Effector memory CD8-positive, alpha-beta T cell (primary cell): ENCODE measurements around the gene TMCO5A.
"Not testable (repeated sequence)": the region's sequence is repeated elsewhere in the genome, so short reads cannot be mapped to it uniquely, and the experiment has no call there.

Experiments used
- ATAC-seq: fragments of 150-1000 bp; cut with Tn5 transposase; replicated peaks from 2 replicates; pipeline ENCODE4 v1.10.0; 2021; ENCODE audit warnings: mild to moderate bottlenecking, moderate library complexity
- DNase-seq, 3 experiments: peaks; one replicate each; pipeline ENCODE4 v3.0.0; 2021
- H3K27ac Mint-ChIP-seq, 2 donors: one replicate each; pipeline ENCODE4 v1.8.0; 2022; ENCODE audit warnings: mild to moderate bottlenecking in 2 of 2, mixed read lengths in 2 of 2, moderate library complexity in 2 of 2
- H3K27me3 Mint-ChIP-seq, 2 donors: one replicate each; pipeline ENCODE4 v1.8.0; 2022; ENCODE audit warnings: mixed read lengths in 2 of 2
- H3K36me3 Mint-ChIP-seq: one replicate; pipeline ENCODE4 v1.8.0; 2022; ENCODE audit warnings: mild to moderate bottlenecking, moderate library complexity, mixed read lengths; ENCODE audit not compliant: insufficient read depth
- H3K4me1 Mint-ChIP-seq, 2 donors: one replicate each; pipeline ENCODE4 v1.8.0; 2022; ENCODE audit warnings: low read depth in 2 of 2, mixed read lengths in 2 of 2
- H3K4me3 Mint-ChIP-seq, 2 donors: one replicate each; pipeline ENCODE4 v1.8.0; 2022; ENCODE audit warnings: mild to moderate bottlenecking in 2 of 2, mixed read lengths in 2 of 2, moderate library complexity in 2 of 2
- H3K9me3 Mint-ChIP-seq, 2 donors: one replicate each; pipeline ENCODE4 v1.8.0; 2022; ENCODE audit warnings: mixed read lengths in 2 of 2

TMCO5A gene

DNA sequence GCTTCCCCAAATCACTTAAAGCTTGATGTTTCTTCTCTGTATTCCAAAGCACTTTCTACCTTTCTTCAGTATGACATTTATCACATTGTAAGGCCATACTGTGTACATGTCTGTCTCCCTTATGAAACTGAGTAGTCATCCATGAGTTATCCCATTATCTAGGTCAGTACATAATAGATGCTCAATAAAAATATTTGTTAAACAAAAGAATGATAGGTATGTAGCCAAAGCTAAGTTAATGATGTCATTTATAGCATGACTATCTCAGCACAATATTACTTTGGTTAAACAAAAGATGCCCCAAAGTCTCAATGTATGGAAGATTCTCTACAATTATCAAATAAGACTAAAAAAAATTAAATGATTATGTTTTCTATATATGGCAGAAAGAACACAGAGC lies 3.1 kb upstream of the TMCO5A start:
- no peak for ATAC-seq
- Mint-ChIP-seq H3K4me1 (no peaks in the 10 kb centered on the region), H3K4me3 (no peak overlapping the region), H3K27me3 (peaks cover 0 to 21% of the 10 kb centered on the region in 2 donors), H3K36me3 (no peaks in the 10 kb centered on the region), H3K27ac (no peak overlapping the region), H3K9me3 (no peaks in the 10 kb centered on the region)
- DNase-seq = no peak

DNA sequence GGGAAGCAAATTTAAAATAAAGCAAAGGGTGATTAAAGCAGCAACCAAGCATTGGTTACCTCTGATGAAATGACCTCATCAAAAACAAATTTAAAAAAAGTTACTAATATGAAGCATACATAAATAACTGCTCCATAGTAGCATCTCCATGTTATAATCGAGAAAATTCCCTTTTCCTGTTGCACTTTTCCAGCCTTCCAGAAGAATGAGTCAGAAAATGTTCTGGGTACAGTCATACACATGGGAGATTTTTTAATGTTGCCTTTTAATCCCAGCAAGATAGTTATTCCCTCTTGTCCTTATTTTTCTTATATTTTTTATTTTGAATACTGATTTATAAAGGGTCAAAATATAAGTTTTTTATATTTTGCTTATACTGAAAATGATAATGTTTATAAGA lies 2.6 kb upstream of the TMCO5A start:
- Mint-ChIP-seq H3K4me3 (no peak overlapping the region), H3K4me1 (no peaks in the 10 kb centered on the region), H3K36me3 (no peaks in the 10 kb centered on the region), H3K9me3 (no peaks in the 10 kb centered on the region), H3K27me3 (peaks cover 0 to 21% of the 10 kb centered on the region in 2 donors), H3K27ac (no peak overlapping the region)
- no peak for ATAC-seq
- no peak for DNase-seq

DNA sequence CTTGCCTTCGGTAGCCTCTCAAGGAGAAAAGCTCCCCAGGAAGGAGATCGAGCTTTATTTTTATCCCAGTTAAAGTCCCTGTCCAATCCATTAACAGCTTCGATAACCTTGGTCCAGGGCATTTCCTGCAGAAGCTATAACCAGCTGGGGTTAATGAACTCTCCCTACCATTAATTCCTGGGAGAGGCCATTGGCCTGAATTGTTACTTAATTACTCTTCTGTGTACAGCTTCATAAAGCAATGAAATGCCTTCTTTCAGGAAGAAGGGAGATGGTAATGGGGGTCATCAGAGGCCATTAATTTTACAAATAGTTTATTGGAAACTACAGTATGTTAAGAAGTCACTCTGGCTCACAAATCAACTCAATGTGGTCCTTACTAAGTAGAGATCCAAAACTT lies 1.9 kb upstream of the TMCO5A start:
- ATAC-seq = no peak
- H3K36me3 Mint-ChIP-seq = no peaks in the 10 kb centered on the region
- H3K27ac Mint-ChIP-seq = no peak overlapping the region
- H3K27me3 Mint-ChIP-seq = peaks cover 0 to 21% of the 10 kb centered on the region in 2 donors
- H3K9me3 Mint-ChIP-seq = no peaks in the 10 kb centered on the region
- H3K4me3 Mint-ChIP-seq = no peak overlapping the region
- H3K4me1 Mint-ChIP-seq = no peaks in the 10 kb centered on the region
- DNase-seq = no peak

DNA sequence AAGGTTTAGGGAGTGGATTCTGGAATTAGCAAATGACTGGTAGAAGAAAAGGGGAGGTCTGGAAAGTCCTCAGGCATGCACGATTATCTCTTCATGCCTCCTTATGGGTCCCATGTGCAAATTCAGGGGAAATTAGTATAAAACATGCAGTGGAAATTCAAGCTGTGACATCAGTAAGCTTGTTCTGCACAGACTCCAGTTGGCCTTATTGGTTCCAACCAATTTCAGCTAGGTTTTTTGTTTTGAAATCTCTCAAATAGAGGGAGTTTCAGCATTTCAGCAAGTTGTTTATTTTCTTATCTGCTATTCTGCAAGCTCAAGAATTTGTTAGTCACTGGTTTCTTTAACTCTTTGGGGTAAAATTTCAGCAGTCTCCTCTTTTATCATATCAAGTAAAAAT lies 774 bp upstream of the TMCO5A start:
- Mint-ChIP-seq H3K27ac (no peak overlapping the region), H3K36me3 (no peaks in the 10 kb centered on the region), H3K27me3 (peaks cover 0 to 21% of the 10 kb centered on the region in 2 donors), H3K9me3 (no peaks in the 10 kb centered on the region), H3K4me3 (no peak overlapping the region), H3K4me1 (no peaks in the 10 kb centered on the region)
- no peak for DNase-seq
- no peak for ATAC-seq

DNA sequence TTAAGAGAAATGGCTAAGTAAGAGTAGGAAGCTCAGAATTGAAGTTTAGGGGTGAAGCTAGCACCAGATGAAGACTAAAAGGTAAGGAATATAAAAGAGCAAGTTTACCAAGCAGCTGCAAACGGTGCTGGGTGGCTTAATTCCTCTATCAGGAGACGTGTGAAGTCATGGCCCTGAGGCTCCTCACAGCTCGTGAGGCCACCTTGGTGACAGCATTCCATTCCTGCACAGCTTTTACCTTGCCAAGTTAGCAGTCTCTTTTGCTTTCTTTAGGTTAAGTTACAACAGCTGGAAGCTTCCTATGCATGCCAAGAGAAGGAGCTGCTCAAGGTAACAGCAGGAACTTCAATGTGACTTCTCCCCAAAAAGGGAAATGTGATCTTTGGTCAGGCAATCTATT lies 6.4 kb downstream of the TMCO5A start:
- ATAC-seq = no peak
- H3K27me3 Mint-ChIP-seq = peaks cover 0 to 16% of the 10 kb centered on the region in 2 donors
- no peaks in the 10 kb centered on the region for H3K4me1 Mint-ChIP-seq
- H3K4me3 Mint-ChIP-seq = no peak overlapping the region
- no peaks in the 10 kb centered on the region for H3K9me3 Mint-ChIP-seq
- no peaks in the 10 kb centered on the region for H3K36me3 Mint-ChIP-seq
- H3K27ac Mint-ChIP-seq = no peak overlapping the region
- no peak for DNase-seq

DNA sequence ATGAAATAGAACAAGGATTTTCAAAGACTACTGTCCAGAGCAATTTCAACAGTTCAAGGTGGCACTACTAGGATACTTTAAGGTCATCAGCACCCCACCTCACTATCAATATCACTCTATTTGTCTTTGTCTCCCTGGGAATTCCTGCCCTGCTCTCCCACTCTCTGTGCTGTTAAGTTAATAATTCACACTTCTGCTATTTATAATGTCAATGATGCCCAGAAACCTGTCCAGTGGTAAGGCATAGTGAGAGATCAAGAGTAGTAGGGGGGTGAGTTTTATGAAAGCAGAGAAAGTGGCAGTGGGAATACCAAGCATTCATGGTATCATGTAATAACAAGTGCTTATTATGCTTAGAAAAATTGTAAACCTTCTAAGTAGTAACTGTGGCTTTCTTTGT lies 7.3 kb downstream of the TMCO5A start:
- DNase-seq (no peak), ATAC-seq (no peak)
- Mint-ChIP-seq H3K4me3 (no peak overlapping the region), H3K36me3 (no peaks in the 10 kb centered on the region), H3K4me1 (no peaks in the 10 kb centered on the region), H3K9me3 (no peaks in the 10 kb centered on the region), H3K27me3 (peaks cover 0 to 22% of the 10 kb centered on the region in 2 donors), H3K27ac (no peak overlapping the region)

DNA sequence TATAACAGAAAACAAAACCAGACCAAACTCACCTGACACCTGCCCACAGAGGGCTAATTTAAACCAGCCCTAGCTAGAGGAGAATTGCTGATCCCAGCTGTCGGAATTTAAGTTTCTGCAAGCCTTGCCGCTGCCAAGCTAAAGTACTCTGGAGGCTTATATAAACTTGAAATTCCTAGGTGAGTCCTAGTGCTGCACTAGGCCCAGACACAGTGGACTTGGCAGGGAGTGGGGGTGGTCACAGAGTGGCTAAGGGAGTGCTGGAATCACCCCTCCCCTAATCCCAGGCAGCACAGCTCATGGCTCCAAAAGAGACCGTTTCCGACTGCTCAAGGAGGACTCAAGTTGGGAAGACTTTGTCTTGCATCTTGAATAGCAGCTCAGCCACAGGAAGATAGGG lies 17.6 kb downstream of the TMCO5A start:
- Mint-ChIP-seq H3K4me1 (no peaks in the 10 kb centered on the region), H3K27me3 (peaks cover 28 to 54% of the 10 kb centered on the region in 2 donors), H3K9me3 (peaks cover 0 to 2% of the 10 kb centered on the region in 2 donors), H3K27ac (no peak overlapping the region), H3K36me3 (no peaks in the 10 kb centered on the region), H3K4me3 (no peak overlapping the region)
- DNase-seq (no peak), ATAC-seq (no peak)

DNA sequence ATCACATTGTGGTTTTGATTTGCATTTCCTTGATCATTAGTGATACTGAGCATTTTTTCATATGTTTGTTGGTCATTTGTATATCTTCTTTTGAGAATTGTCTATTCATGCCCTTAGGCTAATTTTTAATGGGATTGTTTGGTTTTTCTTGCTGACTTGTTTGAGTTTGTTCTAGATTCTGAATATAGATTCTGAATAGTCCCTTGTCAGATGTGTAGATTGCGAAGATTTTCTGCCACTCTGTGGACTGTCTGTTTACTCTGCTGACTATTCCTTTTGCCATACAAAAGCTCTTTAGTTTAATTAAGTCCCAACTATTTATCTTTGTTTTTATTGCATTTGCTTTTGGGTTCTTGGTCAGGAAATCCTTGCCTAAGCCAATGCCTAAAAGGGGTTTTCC lies 26.3 kb downstream of the TMCO5A start:
- not testable (repeated sequence) for H3K4me3 Mint-ChIP-seq, ATAC-seq, H3K36me3 Mint-ChIP-seq, H3K27ac Mint-ChIP-seq, H3K9me3 Mint-ChIP-seq, H3K4me1 Mint-ChIP-seq, DNase-seq
- peaks cover 22 to 30% of the 10 kb centered on the region in 2 donors for H3K27me3 Mint-ChIP-seq

DNA sequence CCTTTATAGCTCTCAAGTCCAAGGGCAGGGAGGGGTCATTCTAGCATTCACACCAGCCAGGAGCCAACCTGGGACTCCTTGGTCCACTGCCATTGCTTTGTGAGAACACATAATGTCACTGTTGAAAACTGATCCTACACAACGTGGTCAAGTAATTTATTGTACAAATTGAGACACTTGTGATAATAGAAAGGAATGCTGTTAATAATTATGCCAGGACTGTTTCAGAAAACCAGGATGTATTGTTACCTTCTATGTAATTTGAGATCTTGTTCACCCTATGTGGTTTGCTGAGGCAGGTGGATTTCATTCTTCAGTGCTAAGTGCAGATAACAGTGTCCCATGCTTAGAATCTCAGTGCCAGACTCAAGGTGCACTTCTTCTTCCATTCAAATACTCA lies 33.3 kb downstream of the TMCO5A start:
- no peak overlapping the region for H3K27ac Mint-ChIP-seq
- no peak for ATAC-seq

DNA sequence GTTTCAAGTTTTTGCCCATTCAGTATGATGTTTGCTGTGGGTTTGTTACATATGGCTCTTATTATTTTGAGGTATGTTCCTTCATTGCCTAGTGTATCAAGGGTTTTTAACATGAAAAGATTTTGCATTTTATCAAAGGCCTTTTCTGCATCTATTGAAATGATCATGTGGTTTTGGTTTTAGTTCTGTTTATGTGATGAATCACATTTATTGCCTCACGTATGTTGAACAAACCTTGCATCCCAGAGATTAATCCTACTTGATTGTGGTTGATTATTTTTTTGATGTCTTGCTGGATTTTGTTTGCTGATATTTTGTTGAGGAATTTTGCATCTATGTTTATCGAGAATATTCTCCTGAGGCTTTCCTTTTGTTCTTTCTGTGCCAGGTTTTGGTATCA lies 39.4 kb downstream of the TMCO5A start:
- Mint-ChIP-seq H3K36me3 (no peaks in the 10 kb centered on the region), H3K27me3 (peaks cover 28 to 32% of the 10 kb centered on the region in 2 donors), H3K4me3 (no peak overlapping the region), H3K9me3 (no peaks in the 10 kb centered on the region), H3K4me1 (no peaks in the 10 kb centered on the region), H3K27ac (no peak overlapping the region)
- no peak for ATAC-seq
- DNase-seq = no peak

More for the DNA sequence above, 33.3 kb downstream of the TMCO5A start:
- no peaks in the 10 kb centered on the region for H3K4me1 Mint-ChIP-seq
- H3K4me3 Mint-ChIP-seq = no peak overlapping the region
- no peaks in the 10 kb centered on the region for H3K36me3 Mint-ChIP-seq
- DNase-seq = no peak
- H3K27me3 Mint-ChIP-seq = peaks cover 24 to 32% of the 10 kb centered on the region in 2 donors
- no peaks in the 10 kb centered on the region for H3K9me3 Mint-ChIP-seq

DNA sequence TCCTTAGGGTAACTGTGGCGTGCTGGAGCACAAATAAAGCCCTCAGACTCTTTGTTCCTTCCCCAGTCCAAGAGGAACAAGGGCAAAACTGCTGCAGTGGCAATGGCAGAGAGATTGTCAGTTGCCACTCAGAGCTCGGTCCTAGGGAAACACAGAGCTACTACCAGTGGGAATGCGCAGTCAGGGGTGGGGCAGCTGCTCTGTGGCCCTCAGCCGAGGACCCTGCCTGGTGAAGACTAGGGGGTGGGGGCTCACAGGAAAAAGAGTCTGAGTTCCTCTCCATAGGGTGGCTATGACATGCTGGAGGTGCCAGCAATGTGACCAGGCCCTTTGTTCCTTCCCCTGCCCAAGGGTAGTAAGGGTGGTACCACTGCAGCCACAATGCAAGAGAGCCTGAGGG lies 43.8 kb downstream of the TMCO5A start:
- DNase-seq (no peak), ATAC-seq (no peak)
- peaks cover 33 to 40% of the 10 kb centered on the region in 2 donors for H3K27me3 Mint-ChIP-seq
- H3K4me1 Mint-ChIP-seq = no peaks in the 10 kb centered on the region
- no peak overlapping the region for H3K4me3 Mint-ChIP-seq
- H3K36me3 Mint-ChIP-seq = no peaks in the 10 kb centered on the region
- H3K27ac Mint-ChIP-seq = no peak overlapping the region
- no peaks in the 10 kb centered on the region for H3K9me3 Mint-ChIP-seq

DNA sequence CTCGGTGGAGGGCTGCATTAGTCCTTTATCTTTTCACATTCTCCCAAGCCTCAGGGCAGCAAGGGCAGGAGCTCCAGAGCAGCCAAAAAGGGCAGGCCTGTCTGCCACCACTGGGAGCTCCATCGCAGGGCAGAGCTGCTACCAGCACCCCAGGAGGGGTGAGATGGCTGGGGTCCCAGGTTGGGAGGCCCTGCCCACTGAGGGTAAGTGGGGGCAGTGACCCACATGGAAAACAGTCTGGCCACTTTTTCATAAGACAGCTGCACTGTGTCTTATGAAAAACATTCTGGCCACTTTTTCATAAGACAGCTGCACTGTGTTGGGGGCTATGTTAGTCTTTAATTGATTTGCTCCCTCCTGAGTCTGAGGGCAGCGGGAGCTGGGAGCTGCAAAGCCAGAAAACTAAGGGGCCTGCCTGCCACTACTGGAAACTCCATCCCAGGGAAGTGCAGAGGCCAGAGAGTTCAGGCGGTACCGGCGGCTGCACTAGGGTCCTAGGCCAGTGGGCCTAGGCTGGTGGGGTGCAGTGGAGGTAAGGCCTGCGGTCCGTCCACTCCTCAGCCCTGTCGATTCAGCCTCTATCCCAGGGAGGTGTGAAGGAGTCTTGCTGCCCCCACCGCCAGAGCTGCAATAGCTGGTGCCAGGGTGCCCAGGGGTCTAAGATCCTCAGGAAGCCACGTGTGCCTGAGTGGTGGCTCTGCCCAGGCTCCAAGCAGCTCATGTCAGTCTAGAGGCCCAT lies 45.4 kb downstream of the TMCO5A start:
- DNase-seq (no peak), ATAC-seq (no peak)
- Mint-ChIP-seq H3K36me3 (no peaks in the 10 kb centered on the region), H3K27me3 (peaks cover 33 to 40% of the 10 kb centered on the region in 2 donors), H3K4me3 (no peak overlapping the region), H3K4me1 (no peaks in the 10 kb centered on the region), H3K27ac (no peak overlapping the region), H3K9me3 (no peaks in the 10 kb centered on the region)

DNA sequence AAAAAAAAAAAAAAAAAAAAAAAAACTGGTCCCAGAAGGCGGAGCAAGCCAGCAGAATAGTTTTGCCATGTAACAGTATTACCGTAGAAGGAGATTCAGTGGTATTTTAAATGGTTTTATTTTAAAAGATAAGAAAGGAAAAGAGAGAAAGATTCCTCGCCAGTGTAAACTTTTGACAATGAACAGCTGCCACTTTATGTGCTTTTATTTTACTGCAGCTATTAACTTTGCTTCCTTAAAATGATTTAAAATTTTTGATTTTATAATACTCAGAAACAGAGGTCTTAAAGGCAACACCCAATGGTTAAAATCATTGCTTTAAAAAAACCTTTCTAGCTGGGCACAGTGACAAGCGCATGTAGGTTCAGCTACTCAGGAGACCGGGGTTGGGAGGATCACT lies 46.8 kb downstream of the TMCO5A start:
- no peak for DNase-seq
- Mint-ChIP-seq H3K4me1 (no peaks in the 10 kb centered on the region), H3K4me3 (no peak overlapping the region), H3K27me3 (peaks cover 25 to 34% of the 10 kb centered on the region in 2 donors), H3K27ac (no peak overlapping the region), H3K9me3 (no peaks in the 10 kb centered on the region), H3K36me3 (no peaks in the 10 kb centered on the region)
- ATAC-seq = no peak

DNA sequence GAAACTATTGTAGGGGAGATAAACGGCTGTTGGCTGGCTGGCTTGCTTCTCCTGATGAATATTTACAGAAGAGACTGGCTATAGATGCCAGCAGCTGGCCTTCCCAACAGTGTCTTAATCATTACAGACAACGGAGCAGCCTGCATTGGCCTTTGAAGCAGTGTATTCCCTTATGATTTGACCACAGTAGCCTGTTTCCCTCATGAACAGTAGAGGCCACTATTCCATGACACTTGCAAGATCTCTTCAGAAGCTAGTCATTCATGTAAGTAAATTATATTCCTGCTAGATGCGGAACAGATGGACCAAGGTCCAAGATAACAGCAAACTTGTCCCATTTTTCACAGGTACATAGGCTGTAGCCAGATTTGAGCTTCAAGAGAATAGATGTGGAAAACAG lies 47.3 kb downstream of the TMCO5A start:
- Mint-ChIP-seq H3K27me3 (peaks cover 21 to 33% of the 10 kb centered on the region in 2 donors), H3K27ac (no peak overlapping the region), H3K36me3 (no peaks in the 10 kb centered on the region), H3K4me1 (no peaks in the 10 kb centered on the region), H3K9me3 (no peaks in the 10 kb centered on the region), H3K4me3 (no peak overlapping the region)
- DNase-seq = no peak
- no peak for ATAC-seq
